Endothelial cell of hepatic sinusoid (primary cell): ENCODE measurements around the gene DAP.
"Not testable (repeated sequence)": the region's sequence is repeated elsewhere in the genome, so short reads cannot be mapped to it uniquely, and the experiment has no call there.

Experiments
- in situ Hi-C: cut with HindIII; loops from 2 replicates; pipeline ENCODE4 v1.10.0; 2017; ENCODE audit warnings: low sequenced_read_pairs

Gene DAP

GRCh38 chr5:10675177-10675700 lies 85.8 kb downstream of the DAP start:
- in situ Hi-C loops, result no loop called here

- in situ Hi-C loops, result no loop called here
These were observed 86.5 kb downstream of the DAP start for GRCh38 chr5:10674582-10674981.

- in situ Hi-C loops, result no loop called here
These were observed 86.9 kb downstream of the DAP start for GRCh38 chr5:10674096-10674495.

- in situ Hi-C loops, result no loop called here
These were observed 87.6 kb downstream of the DAP start for GRCh38 chr5:10673407-10673806.

- in situ Hi-C loops, result no loop called here
These were observed 88.0 kb downstream of the DAP start for GRCh38 chr5:10673017-10673389.

GRCh38 chr5:10672146-10673016 lies 88.7 kb downstream of the DAP start:
- in situ Hi-C loops, result no loop called here

- in situ Hi-C loops, result no loop called here
These were observed 89.7 kb downstream of the DAP start for GRCh38 chr5:10671041-10672008.

- in situ Hi-C loops, result no loop called here
These were observed 91.1 kb downstream of the DAP start for GRCh38 chr5:10669983-10670382.

GRCh38 chr5:10668697-10669096 lies 92.3 kb downstream of the DAP start:
- in situ Hi-C loops, result no loop called here

- in situ Hi-C loops, result no loop called here
These were observed 93.5 kb downstream of the DAP start for GRCh38 chr5:10667431-10668057.

- in situ Hi-C loops, result no loop called here
These were observed 94.3 kb downstream of the DAP start for GRCh38 chr5:10666531-10667299.

- in situ Hi-C loops, result no loop called here
These were observed 95.2 kb downstream of the DAP start for GRCh38 chr5:10665799-10666198.

GRCh38 chr5:10664180-10664769 lies 96.8 kb downstream of the DAP start:
- in situ Hi-C loops, result not testable (repeated sequence)

- in situ Hi-C loops, result no loop called here
These were observed 97.4 kb downstream of the DAP start for GRCh38 chr5:10663489-10664179.

GRCh38 chr5:10662661-10663488 lies 98.2 kb downstream of the DAP start:
- in situ Hi-C loops, result no loop called here

GRCh38 chr5:10662083-10662482 lies 99.0 kb downstream of the DAP start:
- in situ Hi-C loops, result no loop called here

- in situ Hi-C loops, result no loop called here
These were observed 99.6 kb downstream of the DAP start for GRCh38 chr5:10661401-10661800.

- in situ Hi-C loops, result no loop called here
These were observed 100.2 kb downstream of the DAP start for GRCh38 chr5:10660720-10661387.
